Measurements from ENCODE around the gene KLHL8.
"Not testable (repeated sequence)": the region's sequence is repeated elsewhere in the genome, so short reads cannot be mapped to it uniquely, and the experiment has no call there.

The KLHL8 gene

GRCh38 chr4:87227751-87228151, 7.3 kb upstream of the KLHL8 start:
- DNase-seq, result no peak

DNA sequence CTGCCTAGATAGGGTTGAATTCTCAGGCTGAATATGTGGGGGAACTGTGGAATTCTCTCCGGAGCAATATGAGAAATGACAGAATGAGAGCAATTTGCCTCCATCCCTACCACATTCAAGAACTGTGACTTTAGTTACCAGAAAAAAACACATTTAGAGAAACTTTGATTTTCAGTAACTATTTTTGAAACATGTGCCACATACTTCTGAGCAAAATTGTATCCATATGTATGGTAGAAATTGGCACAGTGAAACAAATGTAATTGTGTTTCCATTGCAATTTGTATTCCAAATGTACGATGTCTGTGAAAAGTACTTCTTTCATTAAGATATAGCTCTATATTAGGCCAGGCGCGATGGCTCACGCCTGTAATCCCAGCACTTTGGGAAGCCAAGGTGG, 5.5 kb upstream of the KLHL8 start:
- no peak for DNase-seq

- no peak for DNase-seq
Measured at GRCh38 chr4:87224141-87224923, 3.9 kb upstream of the KLHL8 start.

- DNase-seq, result peak; percentile 50
Measured at GRCh38 chr4:87219632-87220093, 755 bp downstream of the KLHL8 start.

- not testable (repeated sequence) for DNase-seq
Measured at GRCh38 chr4:87217235-87217763, 3.1 kb downstream of the KLHL8 start.

- no peak for DNase-seq
Measured at GRCh38 chr4:87216469-87216868, 3.9 kb downstream of the KLHL8 start.

GRCh38 chr4:87213421-87214075, 6.9 kb downstream of the KLHL8 start:
- no peak for DNase-seq

- DNase-seq, result no peak
Measured at GRCh38 chr4:87211249-87211952, 9.0 kb downstream of the KLHL8 start.

DNA sequence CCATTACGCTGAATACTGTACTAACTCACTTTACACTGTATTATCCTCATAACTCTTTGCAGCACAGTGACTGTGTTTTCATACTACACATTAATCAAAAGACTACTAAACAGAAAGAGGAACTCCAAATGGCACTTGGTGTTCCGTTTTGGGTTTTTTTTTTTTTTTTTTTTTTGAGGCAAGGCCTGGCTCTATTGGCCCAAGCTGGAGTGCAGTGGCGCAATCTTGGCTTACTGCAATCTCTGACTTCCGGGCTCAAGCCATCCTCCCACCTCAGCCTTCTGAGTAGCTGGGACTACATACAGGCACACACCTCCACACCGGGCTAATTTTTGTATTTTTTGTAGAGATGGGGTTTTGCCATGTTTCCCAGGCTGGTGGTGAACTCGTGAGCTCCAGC, 10.7 kb downstream of the KLHL8 start:
- DNase-seq, result no peak

DNA sequence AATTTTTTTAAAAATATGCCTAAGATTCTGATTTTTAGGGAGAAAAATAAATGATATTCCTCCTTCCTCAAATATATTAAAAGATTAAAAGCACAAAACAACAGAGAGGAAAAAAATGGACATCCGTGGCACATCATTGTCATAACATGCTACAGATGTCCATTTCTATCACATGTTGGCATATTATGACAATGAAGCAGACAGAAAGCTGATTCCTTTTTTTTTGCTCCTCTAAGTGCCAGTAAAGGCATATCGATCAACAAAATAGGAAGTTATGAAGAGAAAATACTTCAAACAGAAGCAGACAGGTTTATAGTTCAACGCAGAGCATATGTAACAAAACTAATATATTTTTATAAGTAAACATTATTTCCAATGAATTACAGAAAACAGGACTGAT, 11.2 kb downstream of the KLHL8 start:
- no peak for DNase-seq

DNA sequence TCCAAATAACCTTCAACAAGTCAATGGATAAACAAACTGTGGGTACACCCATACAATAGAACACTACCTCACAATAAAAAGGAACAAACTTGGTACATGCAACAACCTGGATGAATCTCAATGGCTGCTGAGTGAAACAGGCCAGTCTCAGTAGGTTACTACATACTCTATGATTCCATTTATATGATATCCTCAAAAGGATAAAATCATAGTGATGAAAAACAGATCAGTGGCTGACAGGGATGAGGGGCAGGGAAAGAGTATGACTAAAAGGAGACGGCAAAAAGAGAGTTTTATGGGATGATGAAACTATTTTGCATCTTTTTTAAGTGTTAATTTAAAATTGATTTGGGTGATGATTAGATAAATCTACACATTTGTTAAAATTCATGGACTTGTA, 15.9 kb downstream of the KLHL8 start:
- no peak for DNase-seq

DNA sequence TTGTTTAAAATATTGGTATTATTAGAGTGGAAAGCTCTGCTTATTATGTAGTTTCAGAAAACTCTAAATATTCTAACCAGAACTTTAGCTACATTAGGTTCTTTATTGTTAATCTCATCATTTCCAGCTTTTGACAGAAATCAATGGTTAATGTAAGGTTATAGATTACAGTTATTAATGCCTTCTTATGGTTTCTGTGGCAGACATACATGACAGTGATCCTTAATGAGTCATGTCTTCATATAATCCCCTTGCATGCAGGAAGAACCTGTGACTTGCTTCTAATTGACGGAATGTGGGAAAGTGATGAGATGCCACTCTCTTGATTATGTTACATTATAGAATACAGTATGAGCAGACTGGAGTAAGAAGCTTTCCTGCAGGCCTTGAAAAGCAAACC, 23.5 kb downstream of the KLHL8 start:
- DNase-seq, result no peak

GRCh38 chr4:87196146-87196545, 24.3 kb downstream of the KLHL8 start:
- DNase-seq, result no peak

DNA sequence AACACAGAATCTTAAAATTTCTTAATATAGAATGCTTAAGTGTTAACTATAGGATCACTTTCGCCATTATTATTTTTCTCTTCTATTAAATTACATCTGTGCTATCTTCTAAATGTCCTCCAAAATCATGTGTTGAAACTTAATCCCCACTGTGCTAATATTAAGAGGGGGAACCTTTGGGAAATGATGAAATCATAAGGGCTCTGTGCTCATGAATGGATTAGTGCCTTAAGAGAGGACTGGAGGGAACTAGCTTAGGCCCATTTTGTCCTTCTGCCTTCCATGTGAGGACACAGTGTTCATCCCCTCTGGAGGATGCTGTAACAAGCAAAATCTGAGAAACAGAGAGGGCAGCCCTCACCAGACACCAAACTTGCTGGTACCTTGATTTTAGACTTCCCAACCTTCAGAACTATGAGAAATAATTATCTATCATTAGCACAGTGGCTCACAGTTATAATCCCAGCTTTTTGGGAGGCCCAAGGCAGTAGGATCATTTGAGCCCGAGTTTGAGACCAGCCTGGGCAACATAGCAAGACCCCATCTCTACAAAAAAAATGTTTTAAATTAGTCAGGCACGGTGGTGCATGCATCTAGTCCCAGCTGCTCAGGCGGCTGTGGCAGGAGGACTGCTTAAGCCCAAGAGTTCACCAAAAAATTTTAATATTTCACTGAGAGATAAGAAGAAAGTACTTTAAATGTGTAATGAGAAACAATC, 26.3 kb downstream of the KLHL8 start:
- DNase-seq, result no peak

DNA sequence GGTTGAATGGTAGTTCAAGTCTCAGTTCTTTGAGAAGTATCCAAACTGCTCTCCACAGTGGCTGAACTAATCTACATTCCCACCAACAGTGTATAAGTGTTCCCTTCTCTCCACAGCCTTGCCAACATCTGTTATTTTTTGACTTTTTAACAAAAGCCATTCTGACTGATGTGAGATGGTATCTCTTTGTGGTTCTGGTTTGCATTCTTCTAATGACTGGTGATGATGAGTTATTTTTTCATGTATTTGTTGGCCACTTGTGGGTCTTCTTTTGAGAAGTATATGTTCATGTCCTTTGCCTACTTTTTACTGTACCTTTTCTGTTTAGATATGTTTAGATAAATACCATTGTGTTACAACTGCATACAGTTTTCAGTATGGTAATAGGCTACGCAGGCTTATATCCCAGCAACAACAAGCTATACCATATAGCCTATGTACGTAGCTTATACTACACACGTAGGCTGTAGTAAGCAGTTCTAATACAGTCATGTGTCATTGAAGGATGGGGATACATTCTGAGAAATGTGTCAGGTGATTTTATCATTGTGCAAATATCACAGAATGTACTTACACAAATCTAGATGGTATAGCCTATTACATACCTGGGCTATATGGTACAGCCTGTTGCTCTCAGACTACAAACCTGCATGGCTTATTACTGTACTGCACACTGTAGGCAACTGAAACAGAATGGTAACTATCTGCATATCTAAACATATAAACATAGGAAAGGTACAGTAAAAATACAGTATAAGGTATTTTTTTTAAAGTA, 28.1 kb downstream of the KLHL8 start:
- DNase-seq, result no peak

DNA sequence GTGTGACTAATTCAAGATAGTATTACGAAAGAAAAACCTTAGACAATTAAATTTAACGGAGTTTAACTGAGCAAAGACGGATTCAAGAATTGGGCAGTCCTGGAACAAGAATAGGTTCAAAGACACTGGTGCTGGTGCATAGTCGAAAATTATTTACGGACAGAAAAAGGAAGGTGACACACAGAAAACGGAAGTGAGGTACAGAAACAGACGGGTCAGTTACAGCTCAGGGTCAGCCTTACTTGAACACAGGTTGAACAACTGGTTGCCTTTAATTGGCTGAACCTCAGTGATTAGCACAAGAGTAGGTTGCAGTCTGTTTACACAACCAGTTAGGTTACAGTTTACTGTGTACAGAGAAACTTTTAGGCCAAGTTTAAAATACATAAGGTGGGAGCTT, 31.5 kb downstream of the KLHL8 start:
- no peak for DNase-seq

GRCh38 chr4:87188048-87188447, 32.4 kb downstream of the KLHL8 start:
- no peak for DNase-seq

- DNase-seq, result no peak
Measured at GRCh38 chr4:87185146-87185870, 35.1 kb downstream of the KLHL8 start.

DNA sequence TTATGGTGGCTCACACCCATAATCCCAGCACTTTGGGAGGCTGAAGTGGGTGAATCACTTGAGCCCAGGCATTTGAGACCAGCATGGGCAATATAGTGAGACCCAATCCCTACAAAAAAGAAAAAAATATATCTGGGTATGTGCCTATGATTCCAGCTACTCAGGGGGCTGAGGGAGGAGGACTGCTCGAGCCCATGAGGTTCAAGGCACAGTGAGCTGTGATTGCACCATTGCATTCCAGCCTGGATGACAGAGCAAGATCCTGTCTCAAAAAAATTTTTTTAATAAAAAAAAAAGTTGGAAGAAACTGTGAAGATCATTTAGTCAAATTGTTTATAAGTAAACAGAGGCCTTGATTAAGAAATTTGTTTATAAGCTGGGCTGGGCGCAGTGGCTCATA, 39.7 kb downstream of the KLHL8 start:
- no peak for DNase-seq

- no peak for DNase-seq
Measured at GRCh38 chr4:87179751-87180150, 40.7 kb downstream of the KLHL8 start.

GRCh38 chr4:87174672-87175071, 45.7 kb downstream of the KLHL8 start:
- no peak for DNase-seq

Measured in RPMI8226 (cell line).